Measurements from ENCODE around the gene RFT1.

- TF ChIP-seq, protein P1, sequence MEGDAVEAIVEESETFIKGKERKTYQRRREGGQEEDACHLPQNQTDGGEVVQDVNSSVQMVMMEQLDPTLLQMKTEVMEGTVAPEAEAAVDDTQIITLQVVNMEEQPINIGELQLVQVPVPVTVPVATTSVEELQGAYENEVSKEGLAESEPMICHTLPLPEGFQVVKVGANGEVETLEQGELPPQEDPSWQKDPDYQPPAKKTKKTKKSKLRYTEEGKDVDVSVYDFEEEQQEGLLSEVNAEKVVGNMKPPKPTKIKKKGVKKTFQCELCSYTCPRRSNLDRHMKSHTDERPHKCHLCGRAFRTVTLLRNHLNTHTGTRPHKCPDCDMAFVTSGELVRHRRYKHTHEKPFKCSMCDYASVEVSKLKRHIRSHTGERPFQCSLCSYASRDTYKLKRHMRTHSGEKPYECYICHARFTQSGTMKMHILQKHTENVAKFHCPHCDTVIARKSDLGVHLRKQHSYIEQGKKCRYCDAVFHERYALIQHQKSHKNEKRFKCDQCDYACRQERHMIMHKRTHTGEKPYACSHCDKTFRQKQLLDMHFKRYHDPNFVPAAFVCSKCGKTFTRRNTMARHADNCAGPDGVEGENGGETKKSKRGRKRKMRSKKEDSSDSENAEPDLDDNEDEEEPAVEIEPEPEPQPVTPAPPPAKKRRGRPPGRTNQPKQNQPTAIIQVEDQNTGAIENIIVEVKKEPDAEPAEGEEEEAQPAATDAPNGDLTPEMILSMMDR (IDR thresholded peaks at IDR 0.05): no peak
- TF ChIP-seq EP300 (IDR thresholded peaks at IDR 0.05): no peak
These were observed 14.9 kb upstream of the RFT1 start for GRCh38 chr3:53144862-53145712.

All from ovary (tissue), 3 donors.